NCI-H226 (cell line): ENCODE results near the gene USH2A.
"Not testable (repeated sequence)": the region's sequence is repeated elsewhere in the genome, so short reads cannot be mapped to it uniquely, and the experiment has no call there.

Experiments
- DNase-seq: peaks from one replicate; pipeline ENCODE4 v3.0.0-alpha.2; 2015

Gene USH2A

DNA sequence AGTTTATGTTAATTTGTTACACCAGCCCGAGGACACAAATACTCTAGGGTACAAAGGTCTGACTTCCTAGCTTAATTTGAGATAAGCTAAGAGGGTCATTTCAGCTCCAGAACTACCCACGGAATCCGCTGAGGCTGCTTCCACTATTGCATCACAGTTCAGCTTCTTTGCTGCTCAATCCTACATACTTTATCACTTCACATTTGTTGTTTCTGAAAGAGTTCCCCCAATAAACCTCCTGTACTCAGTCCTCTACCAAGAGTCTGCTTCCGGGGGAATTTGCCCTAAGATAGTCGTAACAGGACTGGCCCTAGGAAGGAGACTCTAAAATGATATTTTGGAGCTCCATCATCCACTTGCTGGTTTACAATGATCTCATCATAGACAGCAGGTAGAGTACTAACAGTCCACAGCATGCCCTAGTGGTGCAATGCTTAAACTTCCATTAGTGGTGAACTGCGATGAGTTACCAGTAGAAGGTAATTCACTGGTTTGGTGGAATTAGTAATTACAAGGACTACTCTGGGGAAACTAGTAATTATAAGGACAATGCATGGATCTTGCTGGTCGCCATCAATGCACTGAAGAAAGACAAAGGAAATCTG lies 229.3 kb downstream of the USH2A start:
- DNase-seq: no peak

DNA sequence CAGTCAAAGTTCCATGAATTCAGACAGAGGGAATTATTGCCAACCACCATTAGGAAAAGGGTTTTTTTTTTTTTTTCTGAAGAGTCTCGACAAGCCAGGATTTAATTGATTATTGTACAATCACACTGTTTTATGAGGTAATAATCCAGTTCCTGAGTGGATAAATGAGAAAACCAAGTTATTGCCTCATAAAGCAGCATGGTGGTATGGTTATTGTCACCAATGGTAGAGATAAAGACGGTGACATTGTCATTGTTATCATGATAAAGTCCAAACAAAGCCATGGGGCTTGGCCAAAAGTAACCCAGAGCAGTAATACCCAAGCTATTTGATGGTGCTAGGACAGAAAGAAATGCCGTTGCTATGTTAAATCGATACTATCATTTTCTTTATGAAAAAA lies 232.8 kb downstream of the USH2A start:
- no peak for DNase-seq

DNA sequence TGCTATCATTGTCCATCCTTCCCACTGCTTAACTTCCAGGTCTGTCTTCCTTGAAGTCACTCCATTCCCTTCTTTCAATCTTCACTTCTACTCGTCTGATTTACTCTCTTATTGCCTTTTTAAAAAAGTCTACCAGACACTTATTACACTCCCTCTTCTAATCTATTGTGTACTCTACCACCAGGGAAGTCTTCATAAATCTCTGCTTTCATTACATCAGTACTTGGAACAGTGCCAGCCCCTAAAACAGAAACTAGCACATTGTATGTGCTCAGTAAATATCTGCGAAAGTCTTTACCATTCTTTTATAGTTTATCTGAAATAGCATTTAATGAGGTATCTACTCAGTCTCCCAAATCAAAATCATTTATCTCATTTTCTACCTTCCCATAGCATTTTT lies 236.4 kb downstream of the USH2A start:
- peak; percentile 8 for DNase-seq

DNA sequence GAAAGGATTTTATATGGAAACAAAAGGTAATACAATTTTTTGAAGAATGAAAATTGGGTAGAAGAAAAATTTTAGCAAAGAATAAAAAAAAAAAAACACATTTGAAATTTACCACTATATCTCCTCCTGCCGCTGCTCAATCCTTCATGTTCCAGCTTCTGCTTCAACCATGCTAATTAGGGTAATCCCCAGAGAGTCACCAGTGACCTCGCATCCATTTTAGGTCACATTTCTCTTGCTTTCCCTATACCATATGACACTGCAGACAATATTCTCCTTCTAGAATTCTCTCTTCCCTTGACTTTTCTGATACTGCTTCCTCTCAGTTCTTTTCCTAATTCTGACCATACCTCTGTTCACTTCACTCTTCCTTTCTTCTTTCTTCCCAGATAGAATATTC lies 237.1 kb downstream of the USH2A start:
- no peak for DNase-seq

DNA sequence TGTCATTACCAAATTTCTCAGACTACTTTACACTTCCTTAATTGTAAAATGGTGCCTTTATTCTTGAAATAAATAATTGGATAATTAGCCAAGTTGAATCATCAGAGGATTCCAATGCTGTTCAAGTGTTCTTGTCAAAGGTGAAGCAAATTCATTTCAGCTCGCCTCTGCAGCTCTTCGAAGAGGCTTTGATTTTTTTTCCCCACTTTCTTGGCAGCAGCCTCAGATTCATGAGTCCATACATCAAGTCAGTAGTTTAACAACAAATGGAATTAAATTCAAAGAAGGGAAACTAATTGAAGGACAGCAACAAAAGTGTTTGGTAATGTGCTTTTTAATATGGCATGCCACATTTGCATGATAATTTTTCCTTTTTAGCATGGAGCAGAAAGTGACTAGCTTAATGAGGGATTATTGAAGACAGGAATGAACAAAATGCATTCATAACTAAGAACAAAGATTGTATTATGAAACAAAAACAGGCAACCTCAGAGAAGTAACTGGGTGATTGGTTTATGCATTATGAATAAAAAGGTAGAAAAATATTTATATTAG lies 239.0 kb downstream of the USH2A start:
- no peak for DNase-seq

DNA sequence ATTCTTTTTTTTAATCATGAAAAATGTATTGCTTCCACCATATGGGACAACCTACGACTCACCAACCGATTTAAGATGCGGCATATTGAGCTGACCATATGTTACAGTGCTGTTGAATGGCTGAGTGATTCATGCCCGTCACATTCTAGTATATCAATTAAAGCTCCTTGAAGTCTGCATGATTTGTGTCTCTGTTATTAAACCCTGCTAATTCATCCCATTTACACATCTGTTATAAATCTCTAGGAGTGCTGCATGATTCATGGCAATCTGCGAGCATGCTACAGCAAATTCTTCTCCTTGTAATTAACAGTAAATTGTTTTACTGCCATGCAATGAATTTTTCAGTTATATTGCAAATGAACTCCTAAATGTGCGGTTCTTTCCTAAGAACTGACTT lies 239.8 kb downstream of the USH2A start:
- DNase-seq: no peak

DNA sequence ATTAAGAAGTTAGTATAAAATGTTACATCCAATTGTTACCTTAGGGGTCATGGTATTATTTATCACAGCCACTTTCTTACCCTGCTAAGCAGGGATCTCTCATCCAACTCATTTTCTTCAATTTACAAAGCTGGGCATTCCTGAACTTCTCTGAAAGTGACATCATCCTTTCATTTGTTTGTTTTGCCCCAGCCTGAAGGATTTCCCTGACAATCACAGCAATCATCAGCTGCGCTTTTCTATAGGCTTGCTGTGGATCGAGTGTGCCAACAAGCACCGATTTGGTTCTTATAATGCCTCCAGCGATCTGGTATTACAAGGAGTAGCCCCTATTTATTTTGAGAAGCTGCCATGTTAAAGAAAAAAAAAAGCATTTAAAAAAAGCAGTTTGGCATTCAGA lies 240.2 kb downstream of the USH2A start:
- DNase-seq: peak; percentile 7

DNA sequence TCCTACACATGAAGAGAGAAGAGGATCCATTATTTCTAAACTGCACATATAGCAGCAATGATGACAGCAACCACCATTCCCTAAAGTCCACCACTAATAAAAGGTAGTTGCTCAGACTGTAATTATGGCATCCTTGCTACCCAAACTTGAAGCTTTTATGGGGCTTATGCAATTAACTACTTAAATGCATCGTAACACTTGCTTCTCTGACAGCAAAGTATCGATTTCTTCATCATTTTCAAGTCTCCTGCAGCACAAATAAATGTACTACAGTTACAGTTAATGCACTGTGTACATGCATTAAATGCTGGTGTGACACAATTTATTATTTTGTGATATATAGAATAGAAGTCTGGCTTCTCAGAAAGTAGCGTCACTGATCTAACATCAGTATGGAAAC lies 241.7 kb downstream of the USH2A start:
- no peak for DNase-seq

DNA sequence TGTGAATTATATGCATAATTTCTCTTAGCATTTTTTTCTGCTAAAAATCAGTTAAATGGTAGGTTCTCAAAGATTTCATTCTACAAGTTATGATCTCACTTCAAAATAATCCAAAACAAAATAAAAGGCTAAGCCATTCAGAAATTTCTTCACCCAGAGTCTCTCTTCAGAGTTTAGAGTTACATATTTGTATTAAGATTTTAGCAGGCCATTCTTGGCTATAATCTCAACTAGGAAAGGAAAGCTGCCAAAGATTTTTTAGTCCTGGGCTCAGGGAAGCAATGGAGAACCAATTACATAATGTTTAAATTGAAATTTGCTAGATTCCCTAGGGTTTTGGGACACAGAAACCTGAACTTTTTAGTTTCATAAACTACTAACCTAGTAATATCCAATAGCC lies 245.0 kb downstream of the USH2A start:
- DNase-seq: no peak

DNA sequence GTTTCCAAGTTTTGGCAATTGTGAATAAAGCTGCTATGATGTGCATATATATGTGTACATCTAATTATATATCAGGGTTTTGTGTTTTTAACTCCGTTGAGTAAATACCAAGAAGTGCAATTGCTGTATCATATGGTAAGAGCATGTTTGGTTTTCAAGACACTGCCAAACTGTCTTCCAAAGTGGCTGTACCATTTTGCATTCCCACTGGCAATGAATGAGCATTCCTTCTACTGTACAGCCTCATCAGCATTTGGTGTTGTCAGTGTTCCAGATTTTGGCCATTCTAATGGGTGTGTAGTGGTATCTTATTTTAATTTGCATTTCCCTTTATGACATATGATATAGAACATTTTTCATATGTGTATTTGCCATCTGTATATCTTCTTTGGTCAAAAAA lies 246.3 kb downstream of the USH2A start:
- no peak for DNase-seq

DNA sequence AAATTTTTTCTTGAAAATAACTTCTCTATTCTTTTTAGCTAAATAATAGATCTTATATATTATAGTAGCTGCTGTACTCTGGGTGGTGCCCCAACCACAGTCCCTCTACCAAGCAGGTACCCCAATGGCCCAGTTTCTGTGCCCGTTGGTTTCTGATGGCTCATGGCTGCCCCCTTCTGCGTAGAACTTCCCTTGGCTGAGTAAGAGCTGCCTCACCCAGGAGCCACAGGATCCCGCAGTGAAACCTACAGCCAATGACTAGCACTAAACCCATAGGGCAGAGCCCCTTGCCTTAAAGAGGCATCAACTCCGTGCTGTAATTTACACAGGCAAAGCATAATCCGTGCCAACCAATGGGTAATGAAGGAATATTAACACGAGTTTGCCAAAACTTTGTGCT lies 247.5 kb downstream of the USH2A start:
- no peak for DNase-seq

DNA sequence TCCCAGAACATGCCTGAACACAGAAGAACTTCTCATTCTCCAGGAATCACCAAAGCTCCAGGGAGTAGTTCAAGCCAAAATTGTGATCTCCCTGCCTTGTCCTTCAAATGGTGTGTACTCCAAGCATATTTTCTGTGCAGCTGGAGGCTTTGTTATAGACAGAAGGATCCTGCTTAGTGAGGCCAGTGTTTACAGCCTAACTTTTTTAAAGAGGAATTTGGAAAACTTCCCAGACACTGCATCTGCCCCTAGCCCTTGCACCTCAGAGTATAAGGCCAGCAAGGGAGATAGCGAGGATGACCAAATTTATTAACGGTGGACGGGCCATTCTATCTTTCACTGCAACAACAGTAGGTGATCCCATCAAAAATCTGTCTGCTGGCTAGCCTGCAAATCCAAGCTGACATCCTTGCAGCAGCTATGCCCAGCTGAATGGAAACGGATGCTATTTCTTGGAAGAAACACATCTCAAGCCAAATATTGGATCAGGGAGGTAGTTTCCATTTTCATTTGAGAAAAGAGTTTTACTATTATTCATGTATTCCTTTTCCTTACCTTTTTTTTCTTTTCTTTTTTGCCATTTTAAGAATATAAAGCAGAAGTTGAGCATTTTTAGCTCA lies 249.8 kb downstream of the USH2A start:
- DNase-seq: no peak

DNA sequence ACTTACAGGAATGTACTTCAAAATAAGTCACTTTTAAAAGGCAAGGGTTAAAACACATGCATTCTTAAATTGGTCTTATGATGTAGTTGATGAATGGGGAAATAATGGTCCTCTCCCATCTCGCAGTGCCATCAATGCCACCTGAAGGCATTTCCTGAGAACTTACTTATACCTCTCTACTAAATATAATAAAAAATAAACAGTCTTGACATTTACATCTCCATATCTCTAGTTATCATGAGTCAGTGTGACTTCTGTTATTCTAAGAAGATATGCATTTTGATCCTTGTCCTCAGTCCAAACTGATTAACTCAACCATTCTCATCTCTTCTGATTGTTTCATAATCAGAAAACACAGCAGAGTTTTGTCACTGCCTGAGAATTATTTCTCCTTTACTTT lies 253.9 kb downstream of the USH2A start:
- peak; percentile 2 for DNase-seq

DNA sequence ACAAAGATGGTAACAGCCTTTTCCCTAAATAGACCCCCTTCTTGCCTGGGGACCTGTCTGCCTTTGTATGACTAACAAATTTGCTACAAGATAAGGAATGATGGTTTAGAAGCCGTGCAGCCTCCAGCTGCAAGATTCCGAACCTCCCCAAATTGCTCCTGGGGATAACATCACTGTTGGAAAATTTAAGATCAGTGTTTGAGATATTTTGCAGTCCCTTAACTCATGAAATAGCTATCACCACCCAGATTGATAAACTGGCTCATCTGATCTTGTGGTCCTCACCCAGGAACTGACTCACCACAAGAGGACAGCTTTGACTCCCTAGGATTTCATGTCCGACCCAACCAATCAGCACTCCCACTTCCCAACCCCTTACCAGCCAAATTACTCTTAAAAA lies 254.7 kb downstream of the USH2A start:
- peak; percentile 33 for DNase-seq

DNA sequence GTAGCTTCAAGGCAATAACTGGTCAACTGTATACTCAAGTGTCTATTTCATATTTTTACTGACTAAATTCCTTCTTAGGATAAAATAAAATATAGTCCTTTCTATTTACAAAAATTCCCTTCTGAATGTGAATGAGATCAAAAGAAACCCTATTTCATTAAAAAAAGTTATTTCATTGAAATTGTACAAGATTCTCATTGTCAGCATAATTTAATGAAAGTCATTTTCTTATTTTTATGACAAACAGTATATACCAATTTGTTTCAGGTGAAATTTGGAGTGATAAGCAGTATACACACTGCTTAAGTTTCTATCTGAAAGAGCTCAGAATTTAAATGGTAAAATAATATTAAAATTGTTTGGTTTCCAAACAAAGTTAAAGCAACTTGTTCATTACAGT lies 269.2 kb downstream of the USH2A start:
- no peak for DNase-seq

DNA sequence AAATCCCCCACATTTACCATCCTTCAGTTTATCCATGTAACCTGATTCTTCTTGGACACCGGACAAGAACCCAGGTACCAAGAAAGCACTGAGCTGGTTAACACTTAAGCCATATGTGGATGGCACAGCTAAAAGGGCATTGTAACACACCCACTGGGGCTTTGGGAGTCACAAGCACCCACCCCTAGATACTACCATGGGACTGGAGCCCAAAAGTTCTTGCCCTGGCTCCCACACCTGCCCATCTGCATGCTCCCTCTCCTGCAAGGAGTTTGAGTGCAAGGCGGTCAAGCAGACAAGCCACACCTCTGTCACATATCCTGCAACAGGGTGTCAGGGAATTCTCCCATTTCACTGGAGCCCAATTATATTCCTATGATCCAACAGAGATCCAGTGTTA lies 270.1 kb downstream of the USH2A start:
- DNase-seq: no peak

DNA sequence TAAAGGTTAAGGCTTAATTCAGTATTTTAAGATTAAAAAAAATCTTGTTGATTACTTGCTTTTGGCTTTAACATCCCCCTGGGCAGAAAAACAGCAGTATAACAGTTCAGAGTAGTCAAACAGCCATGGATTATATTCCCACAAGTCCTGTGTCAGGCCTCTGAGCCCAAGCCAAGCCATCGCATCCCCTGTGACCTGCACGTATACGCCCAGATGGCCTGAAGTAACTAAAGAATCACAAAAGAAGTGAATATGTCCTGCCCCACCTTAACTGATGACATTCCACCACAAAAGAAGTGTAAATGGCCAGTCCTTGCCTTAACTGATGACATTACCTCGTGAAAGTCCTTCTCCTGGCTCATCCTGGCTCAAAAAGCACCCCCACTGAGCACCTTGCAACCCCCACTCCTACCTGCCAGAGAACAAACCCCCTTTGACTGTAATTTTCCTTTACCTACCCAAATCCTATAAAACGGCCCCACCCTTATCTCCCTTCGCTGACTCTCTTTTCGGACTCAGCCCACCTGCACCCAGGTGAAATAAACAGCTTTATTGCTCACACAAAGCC lies 277.7 kb downstream of the USH2A start:
- DNase-seq: not testable (repeated sequence)

DNA sequence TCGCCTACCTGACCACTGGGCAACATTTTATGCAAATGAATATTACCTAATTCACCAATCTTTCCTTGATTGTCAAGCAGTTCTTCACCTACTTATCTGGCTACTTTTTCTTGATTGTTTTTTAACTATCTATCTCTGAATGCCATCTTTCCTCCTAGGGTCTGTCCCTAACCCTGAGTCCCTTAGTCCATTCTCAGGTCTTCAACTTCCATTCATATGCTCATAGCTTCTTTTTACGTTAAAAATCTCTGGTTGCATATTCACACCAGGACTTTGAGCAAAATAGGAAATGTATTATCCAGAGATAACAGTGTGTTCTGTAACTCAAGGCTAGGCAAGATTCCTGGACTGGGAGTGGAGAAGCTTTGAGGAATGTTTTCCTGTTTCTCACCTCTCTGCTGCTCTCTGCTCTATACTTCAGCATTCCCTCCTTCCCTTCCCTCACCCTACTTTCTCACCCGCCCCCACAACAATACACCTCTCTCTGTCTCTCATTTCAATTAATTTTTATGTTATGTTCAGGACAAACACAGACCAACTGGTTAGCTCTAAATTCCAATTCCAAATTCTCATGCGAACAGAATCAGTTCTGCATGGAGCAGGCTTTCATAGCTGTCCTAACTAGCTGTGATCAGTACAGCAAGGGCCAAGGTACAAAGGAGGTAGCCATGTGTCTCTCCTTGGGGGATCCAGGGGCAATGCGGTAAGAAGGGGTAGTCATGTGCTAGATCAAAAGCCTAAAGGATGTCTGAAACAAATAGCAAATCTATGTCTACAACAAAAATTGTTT lies 278.4 kb downstream of the USH2A start:
- no peak for DNase-seq

DNA sequence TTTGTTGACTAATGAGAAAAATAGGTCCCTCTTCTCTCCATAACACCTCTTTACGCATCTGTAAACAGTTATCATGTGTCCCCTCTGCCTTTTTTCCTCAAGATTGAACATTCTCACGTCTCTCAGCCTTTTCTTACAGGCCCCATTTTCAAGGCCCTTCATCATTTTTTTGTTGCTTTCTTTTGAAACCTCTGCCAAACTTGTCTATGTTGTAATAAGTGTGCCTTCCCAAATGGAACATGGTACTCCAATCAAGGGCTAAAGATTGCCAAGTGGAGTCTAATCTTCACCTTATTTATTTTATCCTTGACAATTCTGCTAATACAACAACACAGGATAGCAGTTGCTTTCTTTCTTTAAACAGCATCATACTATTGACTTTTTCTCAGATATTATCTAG lies 280.3 kb downstream of the USH2A start:
- DNase-seq: no peak

DNA sequence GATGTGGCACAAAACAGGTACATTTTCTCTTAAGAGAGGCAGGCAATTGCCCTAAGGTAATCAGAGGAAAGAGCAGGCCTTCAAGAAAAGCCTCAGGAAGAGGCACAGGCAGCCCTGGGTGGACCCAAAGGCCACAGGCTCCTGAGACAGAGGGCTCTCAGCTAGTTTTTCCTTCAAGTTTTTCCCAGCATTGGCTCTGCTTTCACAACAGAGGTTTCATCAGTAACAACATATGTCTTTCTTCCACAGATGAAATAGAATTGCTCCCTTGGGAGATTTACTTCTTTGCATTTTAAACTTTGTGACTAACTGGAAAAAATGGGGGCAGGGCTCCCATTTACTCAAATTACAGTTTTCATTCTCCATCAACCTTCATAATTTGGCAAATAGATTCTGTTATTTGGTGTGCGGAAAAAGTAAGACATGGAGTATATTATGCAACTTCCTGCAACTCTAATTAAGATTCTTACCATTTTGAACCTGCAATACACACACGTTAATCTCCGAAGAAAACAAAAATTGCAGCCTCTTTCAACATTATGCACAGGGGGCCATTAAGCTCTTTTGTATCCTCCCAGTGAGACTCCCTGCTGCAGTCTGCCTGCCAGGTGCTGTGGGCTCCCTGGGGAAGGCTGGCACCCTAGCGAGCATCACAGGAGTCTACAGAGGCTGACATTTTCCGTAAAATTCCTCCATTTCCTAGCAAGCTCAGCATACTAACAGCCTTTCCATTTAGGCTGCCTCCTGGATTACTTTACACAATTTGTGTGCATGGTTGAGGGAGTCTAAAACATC lies 282.3 kb downstream of the USH2A start:
- DNase-seq: no peak

DNA sequence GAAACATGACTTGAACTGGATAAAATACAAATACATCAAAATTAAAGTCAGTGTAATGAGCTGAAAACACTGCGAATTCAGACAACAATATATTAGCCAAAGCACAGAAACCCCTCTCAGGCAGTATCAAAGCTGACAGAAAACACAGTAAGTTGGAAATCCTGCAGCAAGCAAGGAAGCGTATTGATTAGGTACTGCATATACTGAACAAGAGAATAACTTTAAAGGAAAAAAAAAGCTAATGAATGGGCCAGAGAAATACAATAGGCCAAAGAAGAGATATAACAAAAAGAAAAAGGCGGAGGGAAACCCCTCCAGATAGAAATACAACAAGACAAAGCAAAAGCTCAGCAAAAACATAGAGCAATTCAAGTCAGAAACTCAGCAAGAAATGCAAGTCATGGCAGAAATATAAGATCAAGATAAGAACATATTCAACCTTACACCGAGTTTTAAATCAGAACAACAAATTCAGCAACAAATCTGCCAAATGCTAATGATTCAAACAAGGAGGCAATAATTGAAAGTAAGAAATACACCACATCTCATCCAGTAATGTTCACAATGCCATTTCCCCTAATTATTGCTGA lies 299.0 kb downstream of the USH2A start:
- no peak for DNase-seq

DNA sequence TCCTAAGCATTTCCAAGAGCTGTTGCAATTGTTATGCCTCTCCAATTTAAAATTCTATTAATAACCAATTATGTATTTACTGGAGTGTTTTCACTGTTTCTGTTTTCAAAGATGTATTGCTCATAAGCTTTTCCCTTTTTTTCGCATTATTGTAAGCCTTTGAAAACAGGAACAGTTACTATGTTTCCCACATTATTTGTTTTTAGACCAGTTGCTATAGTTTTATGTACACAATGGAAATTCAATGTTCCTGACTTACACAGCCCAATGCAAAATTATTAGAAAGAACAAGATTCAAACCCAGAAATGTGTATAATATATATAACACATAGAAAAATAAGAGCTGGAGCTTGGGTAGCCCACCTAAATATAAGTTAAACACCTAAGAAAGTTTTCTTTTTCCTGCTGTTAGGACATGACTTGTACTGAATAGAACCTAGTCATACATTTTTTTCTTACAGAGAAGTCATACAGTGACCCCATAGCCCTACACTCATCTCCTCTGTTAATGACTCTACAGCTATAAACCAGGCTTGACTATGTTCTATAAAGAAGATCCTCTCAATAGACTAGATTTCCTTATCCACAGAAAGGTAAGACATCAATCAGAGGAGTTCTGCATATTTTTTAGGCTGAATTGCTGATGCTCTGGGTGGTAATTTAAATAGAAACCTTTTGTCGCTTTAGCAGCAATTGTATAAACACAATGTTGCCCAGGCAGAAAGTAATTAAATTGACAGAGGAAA lies 299.6 kb downstream of the USH2A start:
- DNase-seq: no peak
